ENCODE measurements around the gene BTBD9.

BTBD9 gene

GRCh38 chr6:38170666-38171355, 468.9 kb downstream of the BTBD9 start:
- no peak for DNase-seq

DNA sequence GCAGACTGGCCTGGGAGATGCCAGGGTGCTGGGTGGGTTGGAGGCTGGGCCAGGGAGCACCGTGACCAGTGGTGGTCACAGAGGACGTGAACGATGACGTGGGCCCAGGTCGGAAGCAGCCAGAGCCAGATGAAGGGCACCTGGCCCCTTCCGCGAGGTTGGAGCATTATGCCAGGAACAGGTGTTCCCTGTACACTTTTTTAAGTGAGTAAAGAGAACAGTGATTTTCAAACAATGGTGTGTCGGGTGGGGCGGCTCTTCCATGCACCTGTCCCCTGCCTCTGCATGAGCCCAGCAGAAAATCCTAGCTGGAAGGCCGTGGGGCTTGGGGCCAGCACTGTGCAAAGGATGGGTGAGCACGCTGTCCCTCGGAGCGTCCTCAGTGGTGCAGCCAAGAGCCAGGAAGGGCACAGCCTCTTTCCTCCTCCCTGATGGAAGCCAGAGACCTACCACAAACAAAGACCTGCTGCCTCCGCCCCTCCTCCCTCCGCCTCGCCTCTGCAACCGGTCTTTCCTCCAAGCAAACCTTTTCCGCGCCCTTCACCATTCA, 469.7 kb downstream of the BTBD9 start:
- peak; percentile 96 for DNase-seq

- peak; percentile 79 for DNase-seq
Measured at GRCh38 chr6:38169221-38169976, 470.3 kb downstream of the BTBD9 start.

DNA sequence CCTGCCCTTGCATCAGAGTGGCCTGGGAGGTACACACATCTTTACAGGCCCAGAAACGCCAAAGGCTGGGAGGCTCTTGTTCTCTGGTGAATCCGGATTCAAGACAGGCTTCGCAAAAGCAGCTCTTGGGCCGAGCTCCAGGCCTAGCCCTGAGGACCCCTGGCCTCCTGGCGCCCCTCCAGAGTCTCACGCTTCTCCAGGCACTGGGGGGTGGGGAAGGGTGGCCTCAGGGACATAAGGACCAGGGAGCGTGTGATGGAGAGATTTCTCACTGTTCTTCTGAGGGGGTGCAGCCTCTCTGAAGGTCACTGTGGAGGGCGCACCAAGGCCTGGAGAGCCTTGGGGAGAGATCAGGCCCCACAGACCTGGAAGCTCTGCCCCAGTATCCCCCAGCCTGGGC, 471.0 kb downstream of the BTBD9 start:
- DNase-seq, result no peak

GRCh38 chr6:38168126-38168525, 471.6 kb downstream of the BTBD9 start:
- DNase-seq, result no peak

DNA sequence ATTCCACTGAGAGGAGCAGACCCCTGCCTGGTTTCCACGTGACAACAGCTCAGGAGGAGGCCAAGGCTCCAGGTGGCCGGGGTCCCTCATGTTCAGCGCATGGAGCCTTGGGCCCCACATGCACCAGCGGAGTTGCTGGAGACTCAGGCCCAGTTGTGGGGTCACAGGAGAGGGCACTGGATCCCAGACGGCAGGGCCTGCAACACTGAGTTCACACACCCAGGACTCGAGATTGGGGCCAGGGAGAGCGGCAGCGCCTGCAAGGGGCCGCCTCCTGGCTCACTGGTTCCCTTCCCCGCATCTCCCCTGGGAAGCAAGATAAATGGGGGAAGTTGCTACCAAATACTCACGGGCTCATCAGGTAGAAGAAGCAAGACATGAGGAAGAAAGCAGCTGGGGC, 472.1 kb downstream of the BTBD9 start:
- no peak for DNase-seq

DNA sequence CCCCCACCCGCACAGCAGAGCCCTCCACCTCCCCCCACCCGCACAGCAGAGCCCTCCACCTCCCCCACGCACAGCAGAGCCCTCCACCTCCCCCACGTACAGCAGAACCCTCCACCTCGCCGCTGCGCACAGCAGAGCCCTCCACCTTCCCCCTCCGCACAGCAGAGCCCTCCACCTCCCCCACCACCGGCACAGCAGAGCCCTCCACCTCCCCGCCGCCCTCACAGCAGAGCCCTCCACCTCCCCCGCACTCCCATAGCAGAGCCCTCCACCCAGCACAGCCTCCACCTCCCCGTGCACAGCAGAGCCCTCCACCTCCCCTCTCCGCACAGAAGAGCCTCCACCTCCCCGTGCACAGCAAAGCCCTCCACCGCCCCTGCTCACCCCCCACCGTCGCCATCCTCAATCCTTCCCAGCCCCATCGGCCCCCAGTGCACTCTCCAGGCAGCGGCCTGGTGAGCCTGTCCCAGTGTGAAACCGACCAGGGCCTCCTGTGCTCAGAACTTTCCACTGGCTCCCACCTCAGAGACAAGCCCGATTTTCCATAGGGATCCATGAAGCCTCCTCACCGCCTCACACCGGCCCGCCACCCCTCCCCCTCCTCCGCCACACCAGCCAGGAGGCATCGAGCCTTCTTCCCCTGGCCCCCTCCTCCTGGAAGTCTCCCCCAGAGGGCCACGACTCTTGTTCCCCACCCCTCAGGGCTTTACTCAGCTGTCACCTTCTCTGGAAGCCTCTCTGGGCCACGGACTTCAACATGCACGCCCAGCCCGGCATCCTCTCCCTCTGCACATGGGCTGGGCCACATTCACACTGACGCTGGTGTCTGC, 473.1 kb downstream of the BTBD9 start:
- DNase-seq, result no peak

- DNase-seq, result no peak
Measured at GRCh38 chr6:38164671-38165108, 475.0 kb downstream of the BTBD9 start.

- no peak for DNase-seq
Measured at GRCh38 chr6:38164131-38164481, 475.6 kb downstream of the BTBD9 start.

DNA sequence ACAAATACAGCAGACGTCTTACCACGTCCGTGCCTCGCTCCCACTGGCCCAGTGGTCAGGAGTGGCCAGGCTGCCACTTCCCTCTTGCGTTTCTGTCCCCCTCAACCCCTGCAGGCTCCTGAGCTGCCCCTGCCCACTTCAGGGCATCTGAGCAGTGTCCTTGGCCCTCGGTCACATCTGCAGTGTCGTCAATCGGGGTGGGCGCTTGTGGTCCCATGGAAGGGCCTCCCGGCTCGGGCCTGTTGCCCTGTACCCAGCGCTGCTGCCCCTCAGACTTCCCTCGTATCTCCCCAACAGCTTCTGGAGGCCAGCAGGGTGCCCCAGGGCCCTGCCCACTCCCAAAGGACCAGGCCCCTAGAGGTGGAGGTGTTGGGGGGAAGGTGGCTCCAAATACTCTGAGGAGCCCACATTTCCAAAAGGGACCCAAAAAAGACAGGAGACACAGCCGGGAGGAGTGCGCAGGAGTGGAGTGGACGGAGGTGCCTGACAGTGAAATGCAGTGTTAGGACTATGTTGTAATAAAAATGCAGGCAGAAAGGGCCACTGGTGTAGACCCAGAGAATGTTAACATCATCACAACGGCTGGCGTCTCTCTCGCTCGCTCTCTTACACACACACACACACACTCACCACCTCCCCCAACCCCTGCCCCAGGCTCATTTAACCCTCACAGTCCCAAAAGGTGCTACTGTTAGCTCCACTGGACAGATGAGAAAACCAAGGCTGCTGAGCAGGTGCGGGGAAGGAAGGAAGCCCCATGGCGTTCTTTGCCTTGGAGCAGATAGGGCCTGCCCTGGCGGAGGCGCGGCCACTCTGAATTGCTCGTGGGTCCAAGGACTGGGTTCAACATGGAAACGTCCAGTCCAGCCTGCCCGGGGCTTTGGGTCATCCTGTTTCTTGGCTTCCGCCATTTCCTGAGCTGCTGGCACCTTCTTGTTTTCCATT, 476.3 kb downstream of the BTBD9 start:
- DNase-seq, result no peak

- no peak for DNase-seq
Measured at GRCh38 chr6:38162493-38163185, 477.1 kb downstream of the BTBD9 start.

DNA sequence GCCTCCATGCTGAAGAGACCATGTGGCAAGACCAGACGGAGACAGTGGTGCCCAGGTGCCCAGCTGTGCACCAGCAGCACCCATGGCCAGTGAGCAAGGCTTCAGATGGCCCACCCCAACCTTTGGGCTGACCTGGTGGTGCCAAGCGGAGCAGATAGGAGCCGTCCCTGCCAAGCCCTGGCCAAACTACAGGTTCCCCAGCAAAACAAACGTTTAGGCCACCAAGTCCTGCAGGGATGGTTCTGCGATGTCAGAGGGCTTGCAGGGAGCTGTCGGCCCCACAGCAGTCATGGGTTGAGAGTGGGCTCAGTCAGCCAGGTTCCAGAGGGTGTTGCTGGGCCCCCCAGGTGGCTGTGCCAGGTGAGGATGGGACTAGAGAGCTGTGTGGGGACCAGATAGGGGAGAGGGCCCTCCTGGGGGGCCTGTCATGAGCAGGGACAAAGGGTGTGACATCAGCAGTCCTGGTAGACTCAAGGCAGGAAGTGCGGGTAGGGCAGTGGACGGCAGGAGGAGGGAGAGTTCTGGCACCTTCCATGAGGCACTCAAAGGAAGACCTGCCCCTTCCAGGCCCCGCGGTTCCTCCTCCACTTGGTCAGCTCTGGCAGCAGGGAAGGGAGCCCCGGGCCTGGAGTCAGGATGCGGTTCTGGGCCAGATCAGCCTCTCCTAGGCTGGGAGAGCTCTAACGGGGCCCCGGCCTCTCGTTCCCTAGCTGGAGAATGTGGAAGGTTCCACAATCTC, 477.8 kb downstream of the BTBD9 start:
- no peak for DNase-seq

- DNase-seq, result no peak
Measured at GRCh38 chr6:38161331-38161730, 478.4 kb downstream of the BTBD9 start.

DNA sequence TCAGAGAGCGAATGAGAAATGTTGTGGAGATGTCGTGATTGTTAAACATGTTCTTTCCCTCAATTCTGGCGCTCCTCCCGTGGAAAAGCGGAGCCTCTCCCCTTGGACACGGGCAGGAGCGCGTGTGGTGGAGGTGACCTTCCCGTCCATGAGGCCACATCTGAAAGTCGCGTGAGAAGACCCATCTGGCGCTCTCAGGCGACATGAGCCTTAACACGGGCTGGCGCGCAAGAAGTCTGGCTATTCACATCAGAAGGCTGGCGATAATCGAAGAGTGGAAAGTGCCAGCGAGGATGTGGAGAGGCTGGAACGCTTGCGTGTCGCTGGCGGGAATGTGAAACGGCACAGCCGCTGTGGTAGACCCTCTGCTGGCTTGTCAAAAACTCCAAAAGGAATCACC, 478.9 kb downstream of the BTBD9 start:
- DNase-seq, result no peak

- no peak for DNase-seq
Measured at GRCh38 chr6:38159596-38159995, 480.1 kb downstream of the BTBD9 start.

GRCh38 chr6:38158762-38159350, 480.9 kb downstream of the BTBD9 start:
- no peak for DNase-seq

DNA sequence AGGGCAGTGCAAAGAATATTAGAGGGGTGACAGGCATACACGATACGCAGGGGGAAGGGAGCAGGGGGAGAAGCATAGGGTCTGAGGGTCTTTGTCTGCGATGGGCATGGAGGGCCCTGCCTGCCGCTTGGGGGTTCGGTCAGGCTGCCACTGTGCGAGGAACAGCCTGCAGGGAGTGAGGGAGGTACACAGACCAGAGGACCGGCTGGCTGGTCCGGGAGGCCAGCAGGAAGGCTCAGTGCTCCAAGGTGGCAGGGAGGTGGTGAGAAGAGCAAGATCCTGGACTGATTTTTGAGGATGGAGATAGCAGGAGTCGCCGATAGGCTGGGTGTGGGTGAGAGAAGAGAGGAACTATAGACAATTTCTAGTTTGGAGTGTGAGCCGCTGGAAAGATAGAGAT, 481.8 kb downstream of the BTBD9 start:
- no peak for DNase-seq

GRCh38 chr6:38156818-38157565, 482.7 kb downstream of the BTBD9 start:
- no peak for DNase-seq

- DNase-seq, result no peak
Measured at GRCh38 chr6:38155621-38156204, 484.0 kb downstream of the BTBD9 start.

All from NCI-H748 treated with DMSO at 0.1 percent for 48 hours (cell line).